GM21529 (cell line): ENCODE results near the gene TBC1D14.
A peak's percentile ranks its signal among the peaks of the same experiment; 100 is the strongest.
"Not testable (repeated sequence)": the region's sequence is repeated elsewhere in the genome, so short reads cannot be mapped to it uniquely, and the experiment has no call there.

Experiments used
- ATAC-seq: cut with Tn5 transposase; IDR thresholded peaks from one replicate; pipeline ENCODE4 v1.9.1; 2021; ENCODE audit not compliant: unreplicated experiment

Gene TBC1D14

DNA sequence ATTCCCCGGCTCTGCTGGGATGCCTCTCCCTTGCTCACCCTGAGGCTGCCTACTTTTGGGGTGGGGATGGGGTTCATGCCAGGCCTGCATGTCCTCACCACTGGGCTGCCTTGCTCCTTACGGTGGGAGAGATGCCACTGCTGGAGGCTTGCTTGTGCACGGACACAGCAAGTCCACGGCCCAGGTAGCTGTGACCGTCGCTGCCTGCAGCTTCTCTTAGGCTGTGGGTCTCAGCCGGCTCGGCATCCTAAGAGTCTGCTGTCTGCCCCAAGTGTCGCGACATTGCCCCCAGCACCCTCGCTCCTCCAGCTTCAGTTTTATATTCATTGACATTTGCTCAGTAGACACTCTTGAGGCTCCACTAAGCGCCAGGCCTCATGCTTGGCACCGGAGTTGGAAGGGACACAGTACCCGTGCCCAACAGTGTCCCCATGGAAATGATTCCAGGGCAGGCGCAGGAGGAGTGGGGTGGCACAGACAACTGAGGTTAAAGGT, 58.3 kb downstream of the TBC1D14 start:
- ATAC-seq = no peak

DNA sequence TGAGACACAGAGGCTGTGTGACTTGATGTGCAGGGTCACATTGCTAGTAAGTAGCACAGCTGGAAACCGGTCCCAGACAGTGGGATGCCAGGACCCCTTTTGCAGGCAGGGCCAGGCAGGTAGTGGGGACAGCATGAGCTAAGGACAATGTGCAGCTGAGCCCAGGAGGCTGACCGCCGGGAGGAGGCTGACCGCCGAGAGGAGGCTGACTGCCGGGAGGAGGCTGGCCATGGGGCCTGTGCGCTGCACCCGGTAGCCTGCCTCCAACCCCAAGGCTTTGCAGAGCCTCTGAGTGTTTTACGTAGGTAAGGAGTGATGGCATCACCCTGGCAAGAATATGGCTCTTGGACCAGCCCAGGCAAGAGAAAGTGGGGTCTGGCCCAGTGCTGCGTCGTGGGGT, 58.9 kb downstream of the TBC1D14 start:
- ATAC-seq = no peak

DNA sequence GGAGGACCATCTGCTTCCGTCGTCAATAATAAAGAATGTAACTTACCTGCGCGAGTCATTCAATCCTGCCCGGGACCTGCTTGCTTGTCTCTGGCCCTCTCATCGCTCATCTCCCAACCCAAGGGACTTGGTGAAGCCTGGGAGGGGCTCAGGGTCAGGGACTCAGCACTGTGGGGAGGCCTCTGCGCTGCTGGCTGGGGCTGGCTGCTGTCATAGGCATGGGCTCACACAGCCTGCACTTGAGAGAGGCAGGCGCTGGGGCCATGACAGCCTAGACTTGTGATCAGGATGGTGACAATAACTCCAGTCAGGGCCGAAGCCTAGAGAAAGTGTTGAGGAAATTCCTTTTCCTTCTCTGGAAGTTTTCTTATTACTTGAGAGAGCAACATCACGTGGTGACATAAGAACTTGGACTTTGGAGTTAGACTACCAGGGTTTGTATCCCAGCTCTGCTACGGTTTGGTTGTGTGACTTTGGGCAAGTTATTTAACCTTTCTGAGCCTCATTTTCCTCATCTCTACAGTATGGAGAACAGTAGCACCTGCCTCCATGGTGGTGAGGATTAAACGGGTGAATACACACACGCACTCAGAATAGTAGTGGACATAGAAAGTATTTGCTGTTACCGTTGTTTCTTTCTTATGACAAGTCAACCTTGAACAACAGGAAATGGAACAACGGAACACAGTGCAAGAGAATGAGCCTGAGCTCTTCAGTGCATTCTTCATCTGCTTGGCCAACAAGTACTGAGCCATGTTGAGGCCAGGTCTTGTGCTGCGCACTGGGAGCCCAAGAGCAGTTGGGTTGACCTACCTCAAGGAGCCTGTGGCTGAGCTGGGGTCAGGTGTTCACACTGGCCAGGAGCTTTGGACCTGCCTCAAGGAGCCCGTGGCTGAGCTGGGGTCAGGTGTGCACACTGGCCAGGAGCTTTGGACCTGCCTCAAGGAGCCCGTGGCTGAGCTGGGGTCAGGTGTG, 60.5 kb downstream of the TBC1D14 start:
- peak; percentile 85 for ATAC-seq

GRCh38 chr4:6971536-6972374, 62.1 kb downstream of the TBC1D14 start:
- no peak for ATAC-seq

DNA sequence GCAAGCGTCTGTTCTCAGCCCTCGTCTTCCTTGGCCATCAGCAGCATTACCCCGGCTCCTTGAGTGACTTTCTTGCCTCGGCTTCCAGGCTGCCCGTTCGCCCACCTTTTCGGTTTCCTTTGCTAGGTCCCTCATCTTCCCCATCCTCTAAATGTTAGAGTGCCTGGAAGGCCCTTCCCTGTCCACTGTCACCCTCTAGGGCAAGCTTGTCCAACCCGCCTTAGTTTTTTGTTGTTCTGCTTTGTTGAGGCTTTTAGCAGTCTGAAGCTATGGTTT, 62.7 kb downstream of the TBC1D14 start:
- no peak for ATAC-seq

GRCh38 chr4:6972911-6973310, 63.3 kb downstream of the TBC1D14 start:
- no peak for ATAC-seq

DNA sequence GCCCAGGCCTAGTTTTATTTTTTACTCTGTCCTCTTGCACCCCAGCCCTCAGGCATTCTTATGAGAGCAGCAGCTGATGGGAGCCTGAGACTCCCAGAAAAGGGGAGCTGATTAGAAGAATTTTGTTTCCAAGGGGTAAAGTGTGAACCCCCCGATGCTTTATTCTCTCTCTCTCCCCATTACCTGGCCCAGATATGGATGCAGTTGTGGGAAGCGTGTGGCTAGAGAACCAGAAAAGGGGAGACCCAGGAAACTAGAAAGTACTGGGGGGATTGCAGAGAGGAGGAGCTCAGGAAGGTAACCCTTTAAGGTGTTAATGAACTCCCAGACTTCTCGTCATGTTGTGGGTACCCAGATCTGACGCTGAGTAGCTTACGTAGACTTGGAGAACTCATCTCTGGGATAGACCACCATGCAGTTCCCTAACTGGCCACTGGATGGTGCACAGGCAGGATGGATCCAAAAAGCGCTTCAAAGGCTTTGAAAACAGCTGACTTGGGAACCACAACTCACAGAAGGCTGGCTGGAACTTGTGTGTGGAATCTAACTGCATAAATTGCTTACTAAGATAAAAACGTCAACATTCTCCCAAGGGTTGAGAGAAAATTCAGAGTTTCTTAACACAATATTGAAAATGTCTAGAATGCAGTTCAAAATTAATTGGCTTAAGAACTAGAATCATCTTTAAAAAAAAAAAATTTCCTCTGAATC, 64.7 kb downstream of the TBC1D14 start:
- no peak for ATAC-seq

- not testable (repeated sequence) for ATAC-seq
These were observed 68.2 kb downstream of the TBC1D14 start for GRCh38 chr4:6977846-6978245.

DNA sequence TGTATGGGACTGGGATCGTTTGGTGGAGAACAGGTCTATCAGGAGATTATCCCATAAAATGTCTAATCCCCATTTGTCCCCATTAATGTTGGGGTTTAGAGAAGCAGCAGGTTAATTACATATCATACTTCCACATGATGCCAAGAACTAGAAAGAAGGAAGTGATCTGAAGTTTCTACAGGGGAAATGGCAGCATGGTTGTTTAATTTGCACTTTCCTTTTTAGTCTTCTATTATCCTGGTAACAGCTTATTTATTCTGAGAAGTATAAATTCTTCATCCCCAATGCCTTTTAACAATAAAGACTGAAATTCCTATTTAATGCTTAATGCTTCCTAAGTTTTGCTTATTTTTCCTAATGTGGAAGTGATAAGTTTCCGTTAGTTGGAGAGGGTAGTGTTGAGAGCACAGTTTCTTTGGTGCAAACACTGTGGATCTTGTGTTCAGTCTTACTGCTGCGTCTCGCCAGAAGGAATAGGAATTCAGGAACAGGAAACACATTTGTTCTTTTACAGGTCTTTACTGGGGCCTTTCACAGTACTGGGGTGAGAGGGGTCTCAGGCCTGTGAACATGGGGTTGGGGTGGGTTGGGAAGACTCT, 74.0 kb downstream of the TBC1D14 start:
- no peak for ATAC-seq

DNA sequence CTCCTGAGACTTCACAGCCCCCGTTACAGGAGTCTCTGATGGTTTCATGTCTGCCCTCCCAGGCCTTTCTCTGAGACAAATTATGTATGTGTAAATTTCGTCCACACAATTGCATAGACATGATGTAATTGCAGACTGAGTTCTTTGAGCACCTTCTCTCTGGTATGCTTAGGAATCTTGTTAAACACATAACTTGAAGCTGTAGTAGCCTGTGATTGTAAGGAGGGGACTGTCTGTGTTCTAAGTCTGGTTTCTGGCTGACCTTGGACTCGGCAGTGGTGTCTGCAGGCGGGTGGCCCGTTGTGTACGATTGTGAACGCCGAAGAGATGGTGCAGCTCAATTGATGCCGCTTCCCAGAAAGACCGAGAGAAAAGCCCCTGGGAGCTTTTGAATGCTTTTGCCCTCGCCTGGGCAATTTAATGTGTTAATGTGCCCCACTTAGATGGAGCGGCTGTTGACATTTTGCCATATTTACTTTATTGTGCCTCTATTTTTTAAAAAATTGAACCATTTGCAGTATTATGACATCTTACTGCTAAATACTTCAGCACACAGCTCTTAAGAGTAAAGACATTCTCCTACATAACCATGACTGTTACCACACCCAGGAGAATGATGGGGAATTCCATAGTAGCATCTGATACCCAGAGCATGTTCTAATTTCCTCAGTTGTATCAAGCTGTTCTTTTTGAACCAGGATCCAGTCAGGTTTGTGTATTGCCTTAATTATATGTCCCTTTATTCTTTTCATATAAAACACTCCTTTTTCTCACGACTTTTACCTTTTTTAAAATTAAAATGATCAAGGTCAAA, 75.2 kb downstream of the TBC1D14 start:
- no peak for ATAC-seq

- ATAC-seq = no peak
These were observed 76.6 kb downstream of the TBC1D14 start for GRCh38 chr4:6986072-6986780.

GRCh38 chr4:6986781-6987587, 77.4 kb downstream of the TBC1D14 start:
- peak; percentile 78 for ATAC-seq

DNA sequence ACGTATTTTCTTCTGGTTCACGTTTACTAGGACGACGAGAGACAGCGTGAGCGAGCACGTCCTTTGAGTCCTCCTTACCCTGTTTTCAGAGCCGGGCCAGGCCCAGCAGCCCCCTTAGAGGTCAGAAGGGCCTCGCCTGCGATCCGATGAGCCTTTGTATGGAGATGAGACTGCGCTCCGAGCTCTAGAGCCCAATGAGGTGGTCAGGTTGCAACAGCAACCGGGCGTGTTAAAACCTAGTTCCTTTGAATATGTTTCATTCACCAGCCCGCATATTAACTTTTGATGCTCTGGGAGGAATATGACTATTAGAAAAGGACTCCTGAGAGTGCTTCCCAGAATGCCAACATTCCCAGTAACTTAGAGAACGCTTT, 77.9 kb downstream of the TBC1D14 start:
- ATAC-seq = no peak

DNA sequence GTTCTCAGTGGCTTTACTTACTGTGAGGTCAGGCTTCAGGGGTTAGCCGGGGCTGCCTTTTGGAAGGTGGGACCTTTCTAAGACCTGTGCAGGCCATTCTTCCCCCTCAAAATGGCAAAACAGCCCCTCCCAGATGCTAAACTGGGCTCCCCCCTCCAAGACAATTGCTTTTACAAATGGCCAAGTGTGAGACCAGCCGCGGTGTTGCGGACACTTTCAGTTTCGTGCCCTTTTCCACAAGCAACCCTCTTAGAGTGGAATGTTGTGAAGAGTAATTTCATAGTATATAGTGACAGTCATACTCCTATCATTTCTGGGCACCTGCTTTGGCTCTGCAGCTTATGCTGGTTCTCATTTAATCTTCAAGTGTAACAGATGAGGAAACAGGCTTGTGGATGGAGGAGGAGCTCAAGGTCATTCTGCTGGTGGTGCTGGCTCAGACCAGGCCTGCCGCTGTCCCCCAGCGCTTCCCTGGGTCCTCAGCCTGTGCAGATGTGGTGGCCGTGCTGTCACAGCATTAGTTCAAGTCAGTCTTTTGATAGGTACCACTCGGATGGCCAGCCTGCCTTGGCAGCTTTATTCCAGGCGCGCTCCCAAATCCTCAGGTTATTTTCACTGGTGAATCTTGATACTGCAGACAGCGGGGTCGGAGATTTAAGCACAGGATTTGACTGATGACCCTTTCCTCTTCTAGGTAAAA, 78.5 kb downstream of the TBC1D14 start:
- ATAC-seq = no peak

GRCh38 chr4:6989331-6989923, 79.8 kb downstream of the TBC1D14 start:
- ATAC-seq = no peak

- no peak for ATAC-seq
These were observed 81.0 kb downstream of the TBC1D14 start for GRCh38 chr4:6990661-6991060.

GRCh38 chr4:6991249-6991648, 81.6 kb downstream of the TBC1D14 start:
- ATAC-seq = no peak
